ENCODE measurements around the gene POLA2.

DNA sequence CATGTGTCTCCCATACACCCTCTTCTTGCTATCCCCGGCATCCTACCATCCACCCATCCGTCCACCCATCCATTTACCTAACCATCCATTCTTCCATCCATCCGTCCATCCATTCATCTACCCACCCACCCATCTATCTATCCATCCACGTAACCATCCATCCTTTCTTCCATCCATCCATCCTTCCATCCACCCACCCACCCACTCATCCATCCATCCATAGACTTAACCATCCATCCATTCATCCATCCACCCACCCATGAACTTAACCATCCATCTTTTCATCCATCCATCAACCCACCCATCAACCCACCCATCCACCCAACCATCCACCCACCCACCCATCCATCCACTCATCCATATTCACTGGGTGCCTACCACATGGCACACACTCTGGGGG is 42.3 kb downstream of the POLA2 start:
- TF ChIP-seq CTBP1 (IDR thresholded peaks at IDR 0.05; ENCODE audit: borderline replicate concordance) (no peak), HDGF (IDR thresholded peaks at IDR 0.05; ENCODE audit: borderline replicate concordance) (no peak), BHLHE40 (IDR thresholded peaks at IDR 0.05; ENCODE audit: borderline replicate concordance) (no peak), FOXK2 (IDR thresholded peaks at IDR 0.05) (no peak), NFRKB (IDR thresholded peaks at IDR 0.05) (no peak), L3MBTL2 (conservative IDR thresholded peaks at IDR 0.05) (no peak), SP1 (IDR thresholded peaks at IDR 0.05) (no peak), ARNT (IDR thresholded peaks at IDR 0.05) (no peak)
- TF ChIP-seq, protein P1, sequence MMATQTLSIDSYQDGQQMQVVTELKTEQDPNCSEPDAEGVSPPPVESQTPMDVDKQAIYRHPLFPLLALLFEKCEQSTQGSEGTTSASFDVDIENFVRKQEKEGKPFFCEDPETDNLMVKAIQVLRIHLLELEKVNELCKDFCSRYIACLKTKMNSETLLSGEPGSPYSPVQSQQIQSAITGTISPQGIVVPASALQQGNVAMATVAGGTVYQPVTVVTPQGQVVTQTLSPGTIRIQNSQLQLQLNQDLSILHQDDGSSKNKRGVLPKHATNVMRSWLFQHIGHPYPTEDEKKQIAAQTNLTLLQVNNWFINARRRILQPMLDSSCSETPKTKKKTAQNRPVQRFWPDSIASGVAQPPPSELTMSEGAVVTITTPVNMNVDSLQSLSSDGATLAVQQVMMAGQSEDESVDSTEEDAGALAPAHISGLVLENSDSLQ (IDR thresholded peaks at IDR 0.05): no peak
